Measurements from ENCODE around the gene RIOK3.
"Not testable (repeated sequence)": the region's sequence is repeated elsewhere in the genome, so short reads cannot be mapped to it uniquely, and the experiment has no call there.

The RIOK3 gene

GRCh38 chr18:23452347-23452727 is 750 bp upstream of the RIOK3 start:
- no peak for DNase-seq

DNA sequence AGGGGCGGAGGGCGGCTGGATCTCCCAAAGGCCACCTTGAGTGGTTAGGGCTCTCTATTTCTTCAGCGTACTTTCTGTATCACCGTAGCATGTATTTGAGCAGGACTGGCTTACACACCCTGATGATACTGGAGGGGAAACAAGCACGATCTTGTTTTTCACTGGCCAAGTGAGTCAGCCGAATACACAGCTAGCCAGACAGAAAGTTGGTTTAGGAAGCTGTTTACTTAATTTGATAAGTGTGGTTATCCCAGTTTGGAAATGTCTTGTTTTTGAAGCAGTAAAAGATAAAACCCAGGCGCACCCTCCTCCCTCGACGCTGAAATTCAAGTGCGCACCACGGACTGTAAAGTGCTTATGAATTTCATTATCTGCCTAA is 582 bp downstream of the RIOK3 start:
- DNase-seq, result peak; percentile 30

GRCh38 chr18:23456835-23457234 is 3.7 kb downstream of the RIOK3 start:
- DNase-seq, result no peak

GRCh38 chr18:23458830-23459529 is 5.9 kb downstream of the RIOK3 start:
- peak; percentile 40 for DNase-seq

DNA sequence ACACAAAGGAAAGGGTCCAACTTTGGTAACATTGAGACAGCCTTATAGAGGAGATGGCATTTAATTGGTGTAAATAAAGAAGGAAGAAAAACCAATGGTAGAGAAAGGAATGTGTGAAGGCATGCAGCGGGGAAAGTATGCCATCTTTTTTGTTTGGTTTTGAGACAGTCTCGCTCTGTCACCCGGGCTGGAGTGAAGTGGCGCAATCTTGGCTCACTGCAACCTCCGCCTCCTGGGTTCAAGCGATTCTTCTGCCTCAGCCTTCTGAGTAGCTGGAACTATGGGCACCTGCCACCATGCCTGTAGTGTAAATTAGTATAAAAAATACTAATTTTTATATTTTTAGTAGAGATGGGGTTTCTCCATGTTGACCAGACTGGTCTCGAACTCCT is 6.4 kb downstream of the RIOK3 start:
- no peak for DNase-seq

DNA sequence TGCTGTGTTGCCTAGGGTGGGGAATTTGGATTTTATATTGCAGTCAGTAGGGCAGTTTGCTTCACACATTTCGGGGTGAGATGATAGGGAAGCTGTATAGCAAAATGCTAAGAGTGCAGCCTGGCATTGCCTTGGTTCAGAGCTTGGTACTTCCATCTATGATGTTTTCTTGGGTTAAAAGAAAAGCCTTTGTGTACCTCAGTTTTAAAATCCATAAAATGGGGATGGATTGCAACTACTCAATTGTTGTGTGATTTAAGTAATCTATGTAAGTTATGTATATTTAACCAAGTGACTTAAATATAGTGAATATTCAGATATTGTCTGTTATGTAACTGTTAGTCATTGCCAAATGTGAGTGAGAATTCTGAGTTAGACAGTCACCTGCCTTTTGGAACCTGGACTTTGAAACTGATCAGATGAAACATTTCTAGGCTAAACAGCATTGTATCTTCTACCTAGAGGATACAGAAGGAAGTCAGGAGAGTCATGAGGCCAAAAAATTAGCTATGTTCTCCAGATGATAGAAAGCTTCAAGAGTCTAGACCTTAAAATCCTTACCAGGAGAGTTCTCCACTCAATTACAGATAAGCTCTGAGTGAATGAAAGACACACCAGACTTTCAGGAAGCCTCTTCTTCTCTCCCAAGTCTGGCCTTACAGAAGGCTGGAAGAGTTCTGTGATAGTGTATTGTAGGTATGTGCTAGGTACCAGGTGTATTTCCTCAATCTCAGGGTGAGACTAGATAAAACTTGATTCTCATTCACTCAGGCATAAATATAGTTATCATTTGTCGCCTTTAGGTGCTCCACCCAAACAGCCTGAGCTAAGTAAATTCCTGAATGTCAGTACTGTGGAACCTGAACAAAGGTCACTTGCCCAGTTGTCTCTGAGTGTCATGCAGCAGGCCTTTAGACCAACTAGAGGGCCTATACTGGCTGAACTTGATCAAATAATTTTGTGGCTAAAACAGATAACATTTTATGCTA is 7.5 kb downstream of the RIOK3 start:
- DNase-seq, result no peak

DNA sequence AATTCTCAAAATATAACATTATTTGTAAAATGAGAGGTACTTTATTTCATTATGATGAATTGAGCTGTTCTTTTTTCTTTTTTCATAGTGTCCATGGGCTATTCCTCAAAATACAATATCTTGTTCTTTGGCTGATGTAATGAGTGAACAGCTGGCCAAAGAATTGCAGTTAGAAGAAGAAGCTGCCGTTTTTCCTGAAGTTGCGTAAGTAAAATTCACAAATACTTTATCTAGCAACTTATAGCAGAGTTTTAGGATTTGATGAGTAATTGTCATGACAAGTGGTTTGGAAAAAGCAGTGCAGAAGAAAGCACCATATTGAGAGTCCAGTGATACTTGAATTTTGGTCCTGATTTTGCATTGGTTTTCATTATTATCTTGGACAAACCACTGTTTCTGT is 9.8 kb downstream of the RIOK3 start:
- no peak for DNase-seq

GRCh38 chr18:23468753-23469459 is 15.8 kb downstream of the RIOK3 start:
- DNase-seq, result no peak

GRCh38 chr18:23470620-23471387 is 17.7 kb downstream of the RIOK3 start:
- no peak for DNase-seq

GRCh38 chr18:23471486-23471885 is 18.4 kb downstream of the RIOK3 start:
- no peak for DNase-seq

DNA sequence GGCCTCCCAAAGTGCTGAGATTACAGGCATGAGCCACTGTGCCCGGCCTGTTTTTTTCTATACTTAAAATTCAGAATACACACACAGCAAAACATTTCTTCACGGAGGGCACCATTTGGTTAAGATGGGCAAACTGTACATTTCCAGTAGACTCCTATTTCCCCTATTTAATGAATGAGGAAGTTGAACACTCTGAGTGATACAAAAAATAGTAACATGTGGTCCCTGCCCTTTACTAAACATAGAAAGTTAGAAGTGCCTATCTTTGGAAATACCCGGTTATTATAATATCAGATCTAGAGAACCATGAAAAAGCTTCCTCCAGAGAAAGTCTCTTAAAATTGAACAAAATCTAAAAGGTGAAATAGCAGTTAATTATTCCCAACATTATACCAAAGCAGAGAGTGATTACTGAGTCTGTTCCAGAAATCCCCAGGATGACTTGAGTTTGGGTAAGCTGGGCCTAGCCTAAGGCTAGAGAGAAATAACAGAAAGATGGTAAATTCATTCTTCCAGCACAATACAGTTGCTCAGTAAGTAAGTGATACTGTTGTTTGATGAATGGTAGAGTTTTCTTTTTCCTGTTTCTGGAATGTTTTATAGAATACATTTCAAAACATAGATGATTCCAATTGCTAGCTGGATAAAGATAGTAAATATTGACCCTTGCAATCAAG is 26.9 kb downstream of the RIOK3 start:
- DNase-seq, result no peak

- DNase-seq, result peak; percentile 46
Measured at GRCh38 chr18:23484561-23485182, 31.6 kb downstream of the RIOK3 start.

DNA sequence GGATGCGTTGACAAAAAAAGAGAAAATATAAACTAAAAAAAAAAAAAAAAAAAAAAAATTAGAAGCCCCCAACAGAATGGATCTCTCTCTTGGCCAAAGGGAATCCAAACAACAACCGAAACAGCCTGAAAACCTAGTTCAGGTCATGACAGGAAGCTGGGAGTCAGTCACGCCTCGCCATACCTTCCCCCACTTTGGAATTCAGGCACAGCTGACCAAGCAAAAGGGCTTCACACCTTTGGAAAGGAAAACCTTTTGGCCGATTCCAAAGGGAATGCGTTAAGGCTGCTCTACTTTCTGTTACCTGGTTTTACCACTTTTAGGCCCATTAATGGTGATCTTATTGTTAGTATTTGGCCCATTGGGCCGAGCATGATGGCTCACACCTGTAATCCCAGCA is 32.3 kb downstream of the RIOK3 start:
- no peak for DNase-seq

- DNase-seq, result no peak
Measured at GRCh38 chr18:23487738-23488570, 34.9 kb downstream of the RIOK3 start.

- not testable (repeated sequence) for DNase-seq
Measured at GRCh38 chr18:23489586-23489985, 36.5 kb downstream of the RIOK3 start.

DNA sequence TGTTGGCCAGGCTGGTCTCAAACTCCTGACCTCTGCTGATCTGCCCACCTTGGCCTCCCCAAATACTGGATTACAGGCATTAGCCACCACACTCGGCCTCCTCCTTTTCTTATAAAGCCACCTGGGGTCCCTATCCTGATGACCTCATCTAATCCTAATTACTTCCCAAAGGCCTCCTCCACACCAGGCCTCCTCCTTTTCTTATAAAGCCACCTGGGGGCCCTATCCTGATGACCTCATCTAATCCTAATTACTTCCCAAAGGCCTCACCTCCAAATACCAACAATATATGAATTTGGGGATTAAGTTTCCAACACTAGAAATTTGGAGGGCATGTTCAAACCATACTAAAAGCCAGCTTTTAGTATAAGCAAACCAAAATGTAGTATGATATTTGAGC is 40.6 kb downstream of the RIOK3 start:
- DNase-seq, result peak; percentile 81

DNA sequence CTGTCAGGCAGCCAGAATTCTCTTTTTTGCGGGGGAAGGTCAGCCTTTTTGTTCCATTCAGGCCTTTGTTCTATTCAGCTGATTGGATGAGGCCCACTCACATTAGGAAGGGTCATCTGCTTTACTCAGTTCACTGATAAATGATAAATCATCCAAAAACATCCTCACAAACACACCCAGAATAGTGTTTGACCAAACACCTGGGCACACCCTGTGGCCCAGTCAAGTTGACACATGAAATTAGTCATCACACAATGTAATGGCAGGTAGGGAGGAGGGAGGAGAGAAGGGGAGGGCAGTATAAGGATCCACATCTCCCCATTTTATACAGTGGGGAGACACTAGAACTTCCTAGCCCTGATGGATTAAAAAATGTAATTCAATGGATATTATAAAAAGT is 41.9 kb downstream of the RIOK3 start:
- DNase-seq, result no peak

DNA sequence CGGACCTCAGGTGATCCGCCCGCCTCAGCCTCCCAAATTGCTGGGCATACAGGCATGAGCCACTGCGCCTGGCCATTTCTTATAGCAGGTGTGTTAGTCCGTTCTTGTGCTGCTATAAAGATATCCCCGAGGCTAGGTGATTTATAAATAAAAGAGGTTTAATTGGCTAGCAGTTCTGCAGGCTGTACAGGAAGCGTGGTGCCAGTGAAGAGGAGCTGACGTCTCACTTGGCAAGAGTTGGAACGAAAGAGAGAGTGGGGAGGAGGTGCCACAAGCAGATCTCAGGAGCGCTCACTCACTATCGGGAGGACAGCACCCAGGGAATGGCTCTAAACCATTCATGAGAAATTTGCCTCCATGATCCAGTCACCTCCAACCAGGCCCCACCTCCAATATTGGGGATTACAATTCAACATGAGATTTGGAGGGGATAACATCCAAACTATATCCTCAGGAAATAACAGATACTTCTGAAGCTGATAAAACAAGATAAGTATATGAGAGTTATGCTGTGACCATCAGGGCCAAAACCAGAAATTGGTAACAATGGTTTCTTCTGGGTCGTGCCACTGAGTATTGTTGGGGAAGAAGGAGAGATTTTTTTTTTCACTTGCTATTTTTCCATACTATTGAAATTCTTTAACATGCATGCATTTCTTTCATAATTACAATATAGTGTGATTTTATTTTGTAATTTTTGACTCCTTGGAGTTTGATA is 42.8 kb downstream of the RIOK3 start:
- DNase-seq, result no peak

DNA sequence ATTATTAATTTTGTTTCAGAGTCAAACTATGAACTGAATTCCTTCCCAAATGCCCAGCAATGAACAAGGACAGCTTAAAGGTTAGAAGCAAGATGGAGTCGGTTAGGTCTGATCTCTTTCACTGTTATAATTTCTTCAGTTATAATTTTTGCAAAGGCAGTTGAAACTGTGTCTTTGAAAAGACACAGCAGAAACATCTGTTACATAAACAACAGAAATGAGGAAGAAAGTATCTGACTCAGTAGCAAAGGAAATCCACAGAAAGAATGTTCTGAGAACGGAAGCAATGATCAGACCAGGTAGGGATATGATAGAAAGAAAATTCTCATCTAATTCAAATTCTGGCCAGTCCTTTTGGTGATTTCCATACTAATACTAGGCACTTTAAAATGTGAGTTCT is 45.0 kb downstream of the RIOK3 start:
- no peak for DNase-seq

- DNase-seq, result peak; percentile 89
Measured at GRCh38 chr18:23498877-23499276, 45.8 kb downstream of the RIOK3 start.
